NCI-H2081 treated with DMSO at 0.1 percent for 48 hours (cell line): Measurements from ENCODE around the gene HOXA5.

Source experiments
- DNase-seq: peaks from one replicate; lab custom pipeline; 2025; lab: John Stamatoyannopoulos, UW

HOXA5 gene

GRCh38 chr7:27170426-27171324 is 27.2 kb upstream of the HOXA5 start:
- DNase-seq = peak; percentile 38

DNA sequence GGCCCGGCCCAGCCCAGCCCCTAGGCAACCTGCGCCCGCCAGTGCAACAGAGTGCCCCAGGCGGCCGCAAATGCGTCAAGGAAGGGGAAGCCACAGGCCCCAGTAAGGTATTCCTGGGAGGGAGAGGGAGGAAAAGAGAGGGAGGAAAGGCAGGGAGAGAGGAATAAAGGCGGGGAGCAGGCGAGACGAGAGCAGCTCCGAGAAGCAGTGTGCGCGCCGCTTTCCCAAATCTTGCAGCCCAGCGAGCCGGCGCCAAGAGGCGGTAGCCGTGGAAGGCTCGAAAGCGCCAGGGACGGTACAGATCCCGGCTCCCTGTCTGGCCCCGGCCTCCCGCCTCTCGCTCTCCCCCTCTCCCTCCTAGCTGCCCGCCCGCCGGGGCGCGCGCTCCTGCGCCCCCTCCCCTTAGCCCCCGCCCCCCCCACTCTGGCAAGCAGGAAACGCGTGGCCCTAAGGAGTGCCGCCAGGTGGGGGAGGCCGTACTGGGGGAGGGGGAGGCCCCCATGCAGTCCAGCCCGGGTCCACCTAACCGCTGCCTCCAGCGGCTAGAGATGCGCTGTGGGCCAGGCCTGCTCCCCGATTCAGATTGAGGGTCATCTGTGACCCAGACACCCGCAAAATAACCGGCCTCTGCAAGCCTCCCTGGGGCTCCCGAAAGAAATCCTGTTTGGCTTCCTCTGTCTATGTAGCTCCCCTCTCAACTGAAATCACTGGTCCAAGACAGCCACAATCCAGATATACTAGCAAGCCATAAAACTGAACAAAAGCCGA is 26.4 kb upstream of the HOXA5 start:
- DNase-seq = peak; percentile 38

GRCh38 chr7:27168265-27168947 is 24.9 kb upstream of the HOXA5 start:
- DNase-seq = no peak

GRCh38 chr7:27167916-27168264 is 24.4 kb upstream of the HOXA5 start:
- DNase-seq = no peak

DNA sequence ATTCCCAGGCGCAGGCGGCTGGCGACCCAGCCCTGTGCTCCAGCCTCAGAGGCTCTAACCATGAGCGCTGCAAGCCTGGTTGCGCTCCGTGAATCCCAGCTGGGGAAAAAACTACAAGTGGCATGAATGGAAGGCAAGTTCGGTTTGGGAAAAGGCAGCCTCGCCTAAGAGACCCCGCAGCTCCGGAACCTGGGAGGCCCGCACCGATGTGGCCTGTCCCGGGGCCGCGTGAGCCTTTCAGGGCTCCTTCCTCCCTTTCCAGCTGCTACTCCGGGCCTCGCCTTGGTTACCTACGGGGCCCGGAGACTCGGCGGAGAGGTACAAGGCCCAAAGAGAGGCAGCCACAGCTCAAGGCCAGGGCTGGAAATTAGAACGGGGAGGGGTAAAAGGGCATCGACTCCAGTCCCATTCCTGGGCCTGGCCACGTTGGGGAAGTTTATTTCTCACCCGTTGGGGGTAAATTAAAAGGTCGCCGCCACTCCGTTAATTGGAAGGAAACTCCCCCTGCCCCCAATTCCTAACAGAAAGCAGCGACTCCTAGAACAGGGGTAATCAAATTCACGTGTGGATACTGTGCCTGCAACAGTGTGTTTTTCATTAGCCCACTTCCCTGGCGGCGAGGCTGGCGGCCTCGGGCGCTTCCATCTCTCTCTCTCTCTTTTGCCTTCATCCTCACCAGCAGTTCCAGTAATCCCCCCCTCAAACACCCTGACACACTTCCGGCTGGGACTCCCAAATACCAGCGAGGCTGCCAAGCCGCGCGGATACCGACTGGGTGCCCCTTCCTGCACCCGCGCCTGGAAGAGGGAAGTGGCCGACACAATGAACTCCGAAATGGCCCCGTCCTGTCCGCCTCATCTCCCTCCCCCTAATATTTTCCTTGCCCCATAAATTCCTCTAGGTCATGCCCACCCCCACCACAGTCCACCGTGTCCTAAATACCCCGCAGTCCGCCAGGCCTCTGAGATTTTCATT is 23.3 kb upstream of the HOXA5 start:
- no peak for DNase-seq

- DNase-seq = no peak
Measured at GRCh38 chr7:27165996-27166530, 22.6 kb upstream of the HOXA5 start.

DNA sequence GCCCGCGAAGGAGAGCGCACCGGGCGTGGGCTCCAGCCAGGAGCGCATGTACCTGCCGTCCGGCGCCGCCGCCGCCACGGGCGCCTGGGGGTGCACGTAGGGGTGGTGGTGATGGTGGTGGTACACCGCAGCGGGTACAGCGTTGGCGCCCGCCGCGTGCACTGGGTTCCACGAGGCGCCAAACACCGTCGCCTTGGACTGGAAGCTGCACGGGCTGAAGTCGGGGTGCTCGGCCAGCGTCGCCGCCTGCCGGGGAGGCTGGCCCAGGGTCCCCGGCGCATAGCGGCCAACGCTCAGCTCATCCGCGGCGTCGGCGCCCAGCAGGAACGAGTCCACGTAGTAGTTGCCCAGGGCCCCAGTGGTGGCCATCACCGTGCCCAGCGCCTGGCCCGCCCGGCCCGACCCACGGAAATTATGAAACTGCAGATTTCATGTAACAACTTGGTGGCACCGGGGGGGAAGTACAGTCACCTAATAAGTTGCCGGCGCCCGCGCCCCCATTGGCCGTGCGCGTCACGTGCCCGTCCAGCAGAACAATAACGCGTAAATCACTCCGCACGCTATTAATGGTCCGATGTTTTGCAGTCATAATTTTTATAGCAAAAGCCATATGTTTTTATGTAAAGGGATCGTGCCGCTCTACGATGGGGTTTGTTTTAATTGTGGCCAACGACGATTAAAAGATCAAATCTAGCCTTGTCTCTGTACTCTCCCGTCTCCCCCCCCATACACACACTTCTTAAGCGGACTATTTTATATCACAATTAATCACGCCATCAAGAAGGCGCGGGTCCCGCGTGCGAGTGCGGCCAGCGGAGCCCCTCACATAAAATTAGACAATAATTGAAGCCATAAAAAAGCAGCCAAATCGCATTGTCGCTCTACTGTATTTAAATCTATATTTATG is 21.9 kb upstream of the HOXA5 start, which contains the start of gene HOXA9:
Gene HOXA9, minus strand, starts transcription at position 449 of the 907 bp plus-strand sequence. Its CDS starts 80 bp downstream, at position 369.
- DNase-seq = no peak

DNA sequence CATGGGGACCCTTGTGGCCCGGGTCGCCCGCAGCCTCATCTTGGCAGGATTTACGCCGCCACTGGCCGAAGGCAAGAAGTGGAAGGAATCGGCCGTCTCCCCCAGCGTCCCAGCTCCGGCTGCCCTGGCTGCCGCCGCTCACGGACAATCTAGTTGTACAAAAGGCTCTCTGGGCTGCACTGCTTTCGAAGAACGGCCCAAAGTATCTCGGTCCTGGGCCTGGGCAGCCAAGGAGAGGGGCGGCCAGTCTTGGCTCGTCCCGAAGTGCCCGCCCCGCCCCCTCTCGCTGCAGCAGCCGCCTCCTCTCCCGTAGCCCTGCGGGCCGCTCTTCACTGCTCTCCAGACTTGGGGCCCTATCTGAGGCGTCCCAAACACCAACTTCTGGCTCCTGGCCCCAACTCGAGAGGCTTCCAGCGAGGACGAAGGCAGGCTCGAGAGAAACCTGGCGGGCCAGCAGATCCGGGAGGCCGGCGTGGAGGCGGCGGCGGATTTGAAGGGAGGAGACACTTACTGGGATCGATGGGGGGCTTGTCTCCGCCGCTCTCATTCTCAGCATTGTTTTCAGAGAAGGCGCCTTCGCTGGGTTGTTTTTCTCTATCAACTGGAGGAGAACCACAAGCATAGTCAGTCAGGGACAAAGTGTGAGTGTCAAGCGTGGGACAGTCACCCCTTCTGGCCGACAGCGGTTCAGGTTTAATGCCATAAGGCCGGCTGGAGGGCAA is 21.0 kb upstream of the HOXA5 start:
- DNase-seq = no peak

- DNase-seq = no peak
Measured at GRCh38 chr7:27164045-27164366, 20.5 kb upstream of the HOXA5 start.

DNA sequence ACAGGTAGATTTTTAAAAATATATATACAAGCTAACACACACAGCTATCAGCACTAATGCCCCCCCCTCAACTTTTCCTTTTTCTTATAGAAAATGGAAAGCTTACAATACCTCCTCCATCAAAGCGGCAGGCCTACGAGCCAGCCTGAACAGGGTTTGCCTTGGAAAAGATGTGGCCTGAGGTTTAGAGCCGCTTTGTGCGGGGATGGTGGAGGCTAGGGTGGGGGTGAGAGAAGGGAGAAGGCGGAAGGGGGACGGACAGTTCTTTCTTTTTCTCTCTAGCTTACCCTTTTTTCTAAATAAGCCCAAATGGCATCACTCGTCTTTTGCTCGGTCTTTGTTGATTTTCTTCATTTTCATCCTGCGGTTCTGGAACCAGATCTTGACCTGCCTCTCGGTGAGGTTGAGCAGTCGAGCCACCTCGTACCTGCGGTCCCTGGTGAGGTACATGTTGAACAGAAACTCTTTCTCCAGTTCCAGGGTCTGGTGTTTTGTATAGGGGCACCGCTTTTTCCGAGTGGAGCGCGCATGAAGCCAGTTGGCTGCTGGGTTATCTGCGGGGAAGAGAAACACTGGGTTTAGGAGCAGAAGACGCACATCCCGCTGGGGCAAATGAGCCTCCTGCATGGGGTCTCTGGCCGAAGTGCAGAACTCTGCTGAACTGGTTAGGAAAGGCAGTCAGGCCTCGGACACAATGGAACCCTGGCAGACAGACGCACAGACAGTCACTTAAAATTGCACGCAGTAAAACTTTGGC is 20.0 kb upstream of the HOXA5 start:
- no peak for DNase-seq

DNA sequence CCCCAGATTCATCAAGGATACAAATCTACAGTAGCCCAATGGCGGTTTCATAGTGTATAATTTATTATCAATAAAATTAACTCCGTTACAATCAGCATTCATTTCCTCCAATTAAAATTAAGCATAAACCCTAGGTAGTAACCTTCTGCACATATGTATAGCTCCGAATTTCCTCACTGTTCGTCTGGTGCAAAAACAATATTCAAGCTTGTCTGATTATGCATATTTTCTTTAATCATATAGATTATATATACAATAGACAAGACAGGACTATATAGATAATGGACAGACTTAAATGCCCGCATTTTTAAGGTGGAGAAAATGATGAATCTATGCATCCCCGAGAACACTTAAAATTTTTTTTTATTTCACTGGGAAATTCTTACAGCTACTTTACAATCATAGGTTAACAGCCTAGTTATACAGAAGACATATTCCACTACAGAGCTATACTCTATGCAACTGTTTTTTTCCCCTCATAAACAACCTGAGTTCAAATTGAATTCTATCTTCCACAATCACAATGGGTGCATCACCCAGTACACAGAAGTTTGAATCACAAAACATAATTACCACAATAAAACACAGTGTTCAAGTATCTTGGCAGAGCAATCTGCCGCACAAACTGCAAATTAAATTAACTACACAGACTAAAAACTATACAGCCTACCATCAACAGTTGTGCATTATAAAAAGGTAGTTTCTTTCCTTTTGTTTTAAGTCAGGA is 19.2 kb upstream of the HOXA5 start:
- no peak for DNase-seq

DNA sequence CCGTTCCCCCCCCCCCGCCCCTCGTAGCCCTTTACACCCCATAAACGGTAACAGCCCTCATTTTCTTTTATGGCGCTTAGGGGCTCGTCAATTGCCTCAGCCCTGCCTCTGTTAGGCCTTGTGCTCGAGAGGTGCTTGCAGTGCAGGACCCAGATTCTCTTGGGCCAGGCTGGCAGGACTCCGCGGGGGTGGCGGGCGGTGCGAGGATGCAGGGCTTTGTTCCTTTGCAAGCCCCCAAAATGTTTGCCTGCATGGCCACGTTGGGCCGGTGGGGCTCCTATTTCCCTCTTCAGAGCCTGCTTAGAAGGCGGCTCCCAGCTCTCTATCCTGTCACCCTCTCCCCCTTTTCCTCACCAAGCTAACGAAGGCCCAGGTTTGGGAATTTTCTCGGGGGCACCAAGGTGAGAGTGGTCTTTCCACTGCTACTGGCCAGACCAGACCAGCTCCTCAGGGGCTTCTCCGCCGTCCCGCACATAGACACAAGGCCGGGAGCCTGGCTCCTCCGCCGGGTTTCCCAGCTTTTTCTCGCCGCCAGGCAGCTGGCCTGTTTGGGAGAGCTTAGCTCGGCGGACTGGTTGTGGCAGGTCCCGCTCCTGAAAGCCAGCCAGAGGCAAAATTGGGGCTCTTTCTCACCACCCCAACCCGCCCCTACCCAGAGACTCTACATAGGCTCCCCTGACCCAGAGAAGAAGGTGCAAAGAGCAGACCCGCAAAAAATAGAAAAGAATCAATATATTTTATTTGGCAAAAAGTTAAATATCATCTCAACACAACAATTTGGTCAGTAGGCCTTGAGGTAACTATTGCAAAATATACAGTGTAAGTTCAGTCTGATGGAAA is 18.5 kb upstream of the HOXA5 start:
- no peak for DNase-seq

- no peak for DNase-seq
Measured at GRCh38 chr7:27161214-27161720, 17.8 kb upstream of the HOXA5 start.

GRCh38 chr7:27160546-27161213 is 17.2 kb upstream of the HOXA5 start:
- DNase-seq = peak; percentile 40

DNA sequence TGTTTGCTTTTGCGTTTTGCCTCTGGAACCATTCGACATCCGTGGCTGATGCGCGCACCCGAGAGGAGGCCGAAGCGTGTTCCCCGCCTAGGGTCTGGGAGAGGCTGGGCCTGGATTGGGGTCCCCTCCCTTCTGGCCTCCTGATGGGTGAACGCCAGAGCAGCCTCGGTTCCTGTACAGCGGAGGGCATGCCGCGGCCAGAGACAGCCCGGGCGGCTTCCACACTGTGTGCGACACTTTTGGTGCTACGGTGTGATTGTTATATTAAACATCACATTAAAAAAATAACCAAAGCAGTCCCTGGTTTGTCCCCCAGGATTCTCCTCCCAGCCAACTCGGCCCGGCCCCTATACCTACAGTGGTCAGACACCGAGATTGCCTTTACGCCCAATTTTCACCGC is 16.7 kb upstream of the HOXA5 start:
- no peak for DNase-seq
